NCI-H345 treated with DMSO at 0.1 percent for 48 hours (cell line): Measurements from ENCODE around the gene CLEC5A.
"Not testable (repeated sequence)": the region's sequence is repeated elsewhere in the genome, so short reads cannot be mapped to it uniquely, and the experiment has no call there.

Experiments used
- DNase-seq: peaks from one replicate; lab custom pipeline; 2025; ENCODE audit not compliant: unreplicated experiment; lab: John Stamatoyannopoulos, UW

The CLEC5A gene

DNA sequence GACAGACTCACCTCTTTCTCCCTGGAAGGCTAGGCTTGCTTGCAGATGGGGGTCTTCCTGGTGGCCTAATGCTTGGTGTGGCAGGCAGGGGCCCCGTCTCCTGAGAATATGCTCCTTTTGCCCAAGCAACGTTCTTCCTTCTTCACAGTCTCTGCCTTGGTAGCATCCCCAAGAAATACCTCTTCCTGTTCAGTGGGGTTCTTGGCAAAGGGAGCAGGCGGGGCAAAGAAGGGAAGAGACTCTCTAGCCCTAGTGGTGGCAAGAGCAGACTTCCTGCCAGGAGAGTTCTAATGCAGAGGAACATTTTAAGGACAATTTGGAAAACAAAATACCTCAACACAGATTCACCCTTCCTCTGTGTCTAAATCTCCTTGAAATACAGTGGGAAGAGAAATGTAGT lies at the start of gene CLEC5A:
TSS of gene CLEC5A (minus strand) at position 179 of the 400 bp plus-strand sequence. CDS start 682 bp downstream, outside the sequence.
- no peak for DNase-seq

DNA sequence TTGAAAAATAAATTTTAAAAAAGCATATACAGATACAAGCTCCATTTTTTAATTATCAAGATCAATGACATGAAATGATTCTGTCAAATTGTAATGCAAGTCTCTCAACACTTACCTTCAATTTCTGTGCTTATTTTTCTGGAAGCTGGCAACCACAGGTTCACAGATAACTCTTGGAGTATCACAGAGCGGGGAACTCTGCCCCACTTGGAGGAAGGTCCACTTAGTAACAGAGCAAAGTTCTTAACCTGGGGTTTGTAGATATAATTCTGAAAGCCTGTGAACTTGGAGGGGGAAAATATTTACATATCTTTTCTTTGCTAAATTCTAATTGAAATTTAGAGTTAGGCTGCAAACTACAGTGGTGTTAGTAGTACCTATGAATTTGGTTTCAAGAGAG lies 46.6 kb upstream of the CLEC5A start:
- no peak for DNase-seq

DNA sequence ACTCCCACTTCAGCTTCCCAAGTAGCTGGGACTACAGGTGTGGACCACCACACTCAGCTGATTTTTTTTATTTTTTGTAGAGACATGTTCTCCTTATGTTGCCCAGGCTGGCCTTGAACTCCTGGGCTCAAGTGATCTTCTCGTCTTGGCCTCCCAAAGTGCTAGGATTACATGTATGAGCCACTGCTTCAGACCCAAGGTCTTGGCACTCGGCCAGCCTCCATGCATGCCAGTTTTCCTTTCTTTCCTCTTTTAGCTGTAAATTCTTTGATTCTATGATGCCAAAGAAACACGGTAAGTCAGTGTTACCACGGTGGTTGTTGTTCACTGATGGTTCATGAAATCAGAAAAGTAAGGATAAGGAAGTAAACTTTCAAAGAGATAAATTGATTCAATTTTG lies 45.9 kb upstream of the CLEC5A start:
- no peak for DNase-seq

DNA sequence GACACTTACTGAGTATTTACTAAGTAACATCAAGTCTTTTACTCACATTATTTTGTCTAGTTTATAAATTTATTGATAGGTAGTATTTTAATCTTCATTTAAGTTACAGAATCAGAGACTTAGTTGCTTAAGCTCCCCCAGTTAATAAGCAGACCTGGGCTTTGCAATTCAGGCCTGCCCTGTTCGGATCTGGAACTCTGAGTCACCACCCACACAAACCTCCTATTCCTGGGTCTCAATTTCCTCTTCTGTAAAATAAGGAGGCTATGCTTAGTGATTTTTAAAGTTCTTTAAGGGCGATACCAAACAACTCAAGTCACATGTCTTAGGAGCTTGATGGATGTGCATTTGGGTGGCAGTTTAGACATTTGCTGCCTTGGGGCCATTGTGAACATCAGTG lies 45.4 kb upstream of the CLEC5A start:
- DNase-seq = no peak

DNA sequence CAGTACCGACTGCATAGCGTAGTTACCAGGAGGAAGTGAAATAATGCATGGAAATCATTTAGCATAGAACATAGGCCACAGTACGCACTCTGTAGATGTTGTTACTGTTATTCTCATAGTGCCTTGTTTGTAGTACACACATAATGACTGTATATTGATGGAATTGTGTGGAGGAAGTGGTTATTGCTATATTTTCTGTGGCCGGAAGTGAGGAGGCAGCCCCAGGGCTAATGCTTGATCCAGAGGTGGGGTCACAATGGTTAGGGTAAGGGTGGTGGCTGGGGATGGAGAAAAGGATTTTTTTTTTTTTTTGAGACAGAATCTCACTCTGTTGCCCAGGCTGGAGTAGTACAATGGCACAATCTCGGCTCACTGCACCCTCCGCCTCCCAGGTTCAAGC lies 44.4 kb upstream of the CLEC5A start:
- DNase-seq = no peak

DNA sequence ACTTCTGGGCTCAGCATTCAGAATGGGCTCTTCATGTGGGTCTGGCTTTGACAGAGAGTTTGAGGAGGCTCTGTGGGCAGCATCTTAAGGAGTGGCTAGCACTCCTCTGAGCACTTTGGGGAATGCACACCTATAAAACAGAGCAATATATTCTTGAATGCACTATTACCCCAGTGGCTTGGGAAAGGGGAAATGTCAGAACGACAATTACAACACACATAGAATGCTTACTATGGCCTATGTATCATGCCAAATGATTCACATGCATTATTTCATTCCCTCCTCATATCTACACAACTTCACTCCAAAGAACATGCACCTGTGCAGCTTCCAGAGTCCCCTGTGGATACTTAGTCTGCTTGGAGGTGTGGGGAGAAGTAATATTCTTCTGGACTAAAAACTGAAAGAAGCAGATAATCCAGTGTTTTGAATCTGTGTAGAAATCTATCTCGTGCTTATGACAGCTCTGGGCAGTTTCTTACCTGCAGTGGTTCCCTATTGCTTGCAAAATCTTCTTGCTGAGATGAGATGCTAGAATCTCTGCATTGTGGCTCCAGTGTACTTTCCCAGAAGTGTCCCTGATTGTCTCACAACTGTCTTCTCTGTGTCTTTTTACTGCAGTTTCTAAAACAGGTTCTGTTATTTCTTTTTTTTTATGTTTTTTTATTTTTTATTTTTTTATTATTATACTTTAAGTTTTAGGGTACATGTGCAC lies 43.4 kb upstream of the CLEC5A start:
- DNase-seq = no peak

DNA sequence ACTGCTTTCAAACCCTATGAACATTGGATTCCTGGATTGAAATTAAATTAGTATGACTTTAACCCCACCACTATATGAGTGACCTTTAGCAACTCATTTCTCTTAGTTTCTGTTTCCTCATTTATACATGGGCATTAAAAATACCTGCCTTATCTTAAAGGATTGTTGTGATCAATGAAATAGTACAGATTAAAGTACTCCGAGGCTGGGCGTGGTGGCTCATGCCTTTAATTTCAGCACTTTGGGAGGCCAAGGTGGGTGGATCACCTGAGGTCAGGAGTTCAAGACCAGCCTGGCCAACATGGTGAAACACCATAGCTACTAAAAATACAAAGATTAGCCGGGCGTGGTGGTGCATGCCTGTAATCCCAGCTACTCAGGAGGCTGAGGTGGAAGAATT lies 41.0 kb upstream of the CLEC5A start:
- not testable (repeated sequence) for DNase-seq

DNA sequence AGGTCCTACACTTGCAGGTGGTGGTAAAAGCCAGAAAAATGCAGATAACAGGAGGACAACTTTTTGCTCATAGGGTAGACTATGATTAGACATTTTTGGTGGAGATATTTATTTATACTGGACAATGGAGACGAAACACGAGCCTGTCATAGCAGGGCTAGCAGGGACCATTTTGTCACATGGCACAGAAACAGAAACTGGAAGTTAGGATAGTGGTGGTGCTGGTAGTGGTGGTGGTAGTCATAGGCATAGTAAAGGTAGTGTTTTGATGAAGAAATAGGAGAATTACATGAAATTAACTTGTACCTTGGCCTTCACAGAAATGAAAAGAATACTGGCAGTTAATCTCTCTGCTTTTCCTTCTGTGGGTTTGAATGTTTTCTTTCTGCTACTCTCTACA lies 40.1 kb upstream of the CLEC5A start:
- DNase-seq = no peak

DNA sequence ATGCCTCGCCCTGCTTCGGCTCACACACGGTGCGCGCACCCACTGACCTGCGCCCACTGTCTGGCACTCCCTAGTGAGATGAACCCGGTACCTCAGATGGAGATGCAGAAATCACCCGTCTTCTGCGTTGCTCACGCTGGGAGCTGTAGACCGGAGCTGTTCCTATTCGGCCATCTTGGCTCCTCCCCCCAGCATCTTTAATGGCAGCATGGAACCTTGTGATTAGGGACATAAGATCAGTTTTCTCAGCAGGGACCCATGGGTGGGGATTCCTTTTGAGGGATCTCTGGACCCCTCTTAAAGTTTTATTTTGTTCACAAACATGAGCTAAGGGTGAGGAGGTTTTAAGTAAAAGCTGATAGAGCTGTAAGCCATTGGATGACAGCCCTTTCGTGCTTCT lies 39.2 kb upstream of the CLEC5A start:
- DNase-seq = not testable (repeated sequence)

DNA sequence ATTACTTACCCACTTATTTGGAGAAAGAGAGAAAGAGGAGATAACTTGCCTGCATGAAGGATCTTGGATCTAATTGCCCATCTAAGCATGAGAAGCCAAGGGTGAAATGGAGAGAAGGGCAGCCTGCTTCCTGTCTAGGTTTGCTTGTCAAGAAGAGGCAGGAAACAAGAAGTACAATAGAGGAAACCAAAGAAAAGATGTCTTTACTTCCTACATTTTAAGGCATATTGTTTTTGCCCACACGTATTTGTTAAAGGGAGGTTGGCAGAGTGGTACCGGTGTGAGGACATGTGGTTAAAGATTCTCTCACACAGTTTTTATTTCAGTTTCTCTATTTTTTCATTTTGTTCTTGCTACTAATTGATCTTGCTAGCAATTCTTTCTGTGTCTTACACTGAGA lies 32.8 kb upstream of the CLEC5A start:
- DNase-seq = no peak

DNA sequence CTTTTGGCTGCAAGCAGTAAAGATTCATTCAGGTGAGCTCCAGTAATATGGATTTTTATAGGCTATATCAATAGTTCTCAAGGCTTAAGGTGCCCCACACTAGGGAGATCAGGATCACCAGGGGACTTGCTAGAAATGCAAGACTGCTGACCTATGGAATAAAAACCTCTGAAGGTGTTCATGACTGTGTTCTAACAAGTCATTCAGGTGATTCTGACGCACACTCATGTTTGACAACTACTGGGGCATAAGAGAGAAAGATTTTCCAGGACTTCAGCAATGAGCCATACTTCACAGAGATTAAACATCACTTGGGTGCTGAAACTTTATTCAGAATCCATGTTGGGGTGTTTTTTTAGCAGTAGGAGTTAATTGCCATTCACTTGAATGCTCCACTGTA lies 31.6 kb upstream of the CLEC5A start:
- DNase-seq = no peak

DNA sequence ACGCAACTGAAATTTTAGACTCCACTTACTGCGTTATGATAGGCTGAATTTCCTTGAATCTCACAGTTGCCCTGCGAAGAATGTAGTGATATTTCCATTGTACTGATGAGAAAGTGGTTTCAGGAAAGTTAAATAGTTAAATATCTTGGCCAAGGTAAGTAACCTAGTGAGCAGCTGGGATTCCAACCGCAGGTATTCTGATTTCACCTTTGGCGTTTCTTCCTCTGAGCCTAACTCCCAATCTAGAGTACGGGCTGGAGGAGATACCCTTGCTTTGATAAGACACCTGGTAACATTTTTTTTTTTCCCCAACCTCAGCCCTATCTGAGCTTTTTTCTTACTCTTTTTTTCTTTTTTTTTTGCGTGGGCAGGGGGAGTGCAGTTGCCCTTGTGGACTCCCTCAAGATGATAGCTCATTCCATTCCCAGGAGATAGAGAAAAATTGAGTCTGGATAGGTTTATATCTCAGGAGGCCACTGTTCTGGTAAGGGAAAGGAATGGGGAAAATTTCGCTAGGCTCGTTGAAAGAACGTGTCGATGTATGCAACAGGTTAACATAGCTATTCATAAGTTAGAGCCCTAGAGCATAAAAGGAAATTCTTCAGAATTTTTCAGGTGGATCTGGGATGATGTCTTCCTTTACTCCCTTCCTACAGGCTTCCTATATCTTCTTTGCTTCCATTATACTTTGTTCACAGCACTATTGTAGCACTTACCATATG lies 29.9 kb upstream of the CLEC5A start:
- no peak for DNase-seq

DNA sequence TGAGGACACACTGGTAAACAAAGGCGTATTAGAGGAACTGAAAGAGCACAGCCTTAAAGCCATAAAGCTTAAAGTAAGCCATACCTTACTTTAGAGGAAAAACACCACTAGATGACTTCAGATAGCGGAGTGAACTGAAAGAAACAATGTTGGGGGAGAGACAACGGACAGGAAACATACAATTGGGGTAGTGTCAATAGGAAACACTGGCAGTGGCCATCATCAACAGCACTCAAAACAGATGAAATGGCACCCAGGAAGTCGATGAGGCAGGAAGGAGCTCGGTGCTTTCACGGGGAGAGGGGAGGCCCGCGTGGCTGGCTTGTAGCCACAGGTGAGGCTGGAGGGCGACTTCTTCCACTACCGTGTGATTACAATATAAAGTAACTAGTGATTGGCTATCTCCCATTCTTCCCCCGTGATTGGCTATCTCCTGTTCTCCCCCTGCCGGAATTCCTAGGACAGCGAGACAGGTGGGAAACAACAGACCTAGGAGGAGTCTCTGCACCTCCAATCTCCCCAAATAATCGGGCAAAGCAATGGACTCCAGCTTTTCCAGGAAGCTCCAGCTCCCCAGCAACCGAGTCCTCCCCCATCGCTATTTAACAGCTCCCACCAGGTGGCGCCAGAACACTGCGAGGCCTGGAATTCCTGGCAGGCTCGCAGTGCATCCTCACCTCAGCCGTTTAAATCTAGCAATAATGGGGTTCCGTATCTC lies 29.2 kb upstream of the CLEC5A start:
- DNase-seq = peak; percentile 36

DNA sequence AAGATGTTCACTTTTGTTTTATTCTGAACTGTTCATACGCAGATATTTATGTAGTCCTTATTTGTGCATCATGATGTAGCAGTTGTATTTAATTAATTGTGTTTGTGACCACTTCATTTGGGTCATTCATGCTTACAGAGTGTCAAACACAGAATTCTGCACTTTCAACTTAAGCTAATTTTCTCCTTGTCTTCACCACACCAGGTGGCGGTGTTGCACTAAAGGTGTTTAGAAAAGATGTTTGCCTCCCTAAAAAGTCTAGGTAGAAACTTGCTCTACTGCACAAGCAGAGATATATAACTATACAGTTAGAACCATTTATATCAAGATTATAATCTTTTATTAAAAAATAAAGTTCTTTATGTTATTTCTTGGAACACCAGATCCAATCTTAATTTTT lies 28.1 kb upstream of the CLEC5A start:
- DNase-seq = peak; percentile 19

DNA sequence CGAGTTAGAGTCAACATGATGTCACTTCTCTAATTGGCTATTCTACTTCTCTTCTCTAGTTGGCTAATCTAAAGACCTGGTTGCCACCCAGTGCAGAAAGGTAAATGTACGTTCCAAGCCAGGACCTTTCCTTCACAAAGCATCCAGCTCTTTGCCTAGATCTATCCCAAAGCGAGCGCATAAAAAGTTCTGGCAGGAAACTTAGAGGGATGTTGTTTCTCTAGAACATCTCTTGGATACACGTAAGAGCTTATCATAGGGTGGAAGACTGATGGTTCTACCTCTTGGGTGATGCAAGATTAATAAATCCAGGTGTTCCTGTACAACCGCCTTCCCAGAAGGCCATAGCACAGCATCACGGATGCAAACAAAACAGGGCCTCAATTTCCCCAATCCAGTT lies 26.9 kb upstream of the CLEC5A start, which contains the start of gene TAS2R38:
TSS of gene TAS2R38 (minus strand) at position 101 of the 400 bp plus-strand sequence. CDS start at position 17, 84 bp downstream.
- DNase-seq = no peak

DNA sequence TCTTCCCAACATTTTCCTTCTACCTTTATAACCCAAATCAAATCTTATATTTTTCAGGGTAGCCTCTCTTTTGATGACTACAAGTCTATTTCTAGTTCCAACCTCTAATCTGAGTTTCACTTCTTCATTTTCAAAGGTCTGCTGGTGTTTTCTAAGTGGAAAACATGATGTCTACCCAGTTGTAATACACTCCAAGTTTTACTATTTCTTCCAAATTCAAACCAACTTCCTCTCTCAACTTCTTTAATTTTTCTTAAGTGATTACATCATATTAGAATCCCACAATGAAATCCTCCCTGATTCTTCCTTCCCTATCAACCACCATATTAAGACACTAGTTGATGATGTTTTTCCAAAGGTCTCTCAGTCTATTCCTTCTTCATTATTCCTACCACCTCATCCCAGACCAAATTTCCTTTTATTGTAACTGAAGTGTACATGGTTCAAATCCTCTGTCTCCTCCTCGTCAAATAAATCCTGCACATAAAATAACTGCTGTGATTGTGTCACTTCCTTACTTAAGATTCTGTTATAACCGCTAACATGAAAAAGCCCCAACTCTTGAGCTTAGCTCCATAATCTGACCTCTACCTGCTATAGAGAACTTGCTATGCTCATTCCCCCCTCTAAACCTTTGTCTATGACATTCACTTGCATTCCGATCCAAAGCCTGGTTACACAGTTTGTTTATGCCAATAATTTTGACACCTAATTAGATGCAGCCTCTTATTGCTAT lies 14.1 kb upstream of the CLEC5A start:
- no peak for DNase-seq

DNA sequence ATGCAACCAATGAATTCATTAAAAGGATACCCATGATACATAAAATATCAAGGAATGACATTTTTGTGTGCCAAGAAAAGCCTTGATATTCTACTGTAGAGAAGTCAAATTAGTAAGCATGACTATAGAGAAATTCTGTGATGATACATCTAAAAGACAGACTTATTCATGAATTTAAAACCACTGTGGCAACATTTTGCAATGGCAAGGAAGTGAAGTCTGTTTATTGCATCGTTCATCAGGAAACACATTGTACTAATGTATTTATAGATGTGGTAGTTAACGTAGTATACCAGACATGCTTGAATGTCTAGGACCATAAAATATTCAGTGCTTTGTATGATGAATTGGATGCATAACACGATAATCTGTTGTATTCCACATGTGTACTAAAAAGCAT lies 9.3 kb upstream of the CLEC5A start:
- DNase-seq = no peak

DNA sequence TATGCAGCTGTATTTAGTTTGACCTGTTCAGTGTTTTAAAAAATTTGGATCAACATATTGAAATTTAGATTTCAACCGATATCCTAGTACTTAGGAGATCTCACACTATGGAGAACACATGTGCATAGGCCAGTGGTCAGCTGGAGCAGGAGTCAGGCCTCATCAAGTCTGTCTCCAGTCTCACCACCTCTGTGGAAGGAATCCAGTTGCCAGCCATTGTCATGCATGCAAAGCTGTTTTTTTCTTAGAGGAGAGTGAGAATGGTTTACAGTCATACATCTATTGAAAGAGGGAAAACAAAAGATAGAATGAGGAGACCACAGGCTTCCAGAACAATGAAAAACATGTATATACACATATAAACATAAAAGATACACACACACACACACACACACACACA lies 7.6 kb upstream of the CLEC5A start:
- no peak for DNase-seq

DNA sequence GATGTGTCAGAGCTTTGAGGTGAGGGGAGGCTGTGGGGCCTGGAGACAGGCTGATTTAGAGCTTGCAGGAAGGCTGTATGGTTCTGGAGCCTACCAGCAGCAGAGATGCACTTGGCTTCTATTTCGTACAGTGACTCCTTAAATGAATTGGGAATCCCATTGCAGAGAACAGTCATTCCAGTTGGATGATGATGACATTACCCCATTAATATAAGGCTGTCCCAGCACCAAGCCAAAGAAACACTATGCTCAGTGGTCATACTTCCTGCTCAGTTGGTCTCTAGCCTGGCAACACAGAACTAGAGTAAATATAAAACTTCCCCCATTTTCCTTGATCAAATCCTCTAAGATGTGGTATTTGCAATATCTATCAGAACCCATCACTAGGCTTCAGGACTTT lies 5.7 kb upstream of the CLEC5A start:
- DNase-seq = no peak

DNA sequence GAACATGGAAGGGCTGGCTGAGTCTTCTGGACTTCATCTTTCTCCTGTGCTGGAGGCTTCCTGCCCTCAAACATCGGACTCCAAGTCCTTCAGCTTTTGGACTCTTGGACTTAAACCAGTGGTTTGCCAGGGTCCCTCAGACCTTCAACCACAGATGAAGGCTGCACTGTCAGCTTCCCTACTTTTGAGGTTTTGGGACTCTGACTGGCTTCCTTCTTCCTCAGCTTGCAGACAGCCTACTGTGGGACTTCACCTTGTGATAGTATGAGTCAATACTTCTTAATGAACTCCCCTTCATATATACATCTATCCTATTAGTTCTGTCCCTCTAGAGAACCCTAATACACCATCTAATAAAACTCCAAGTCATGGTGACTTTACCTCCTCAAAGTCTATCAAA lies 4.0 kb upstream of the CLEC5A start:
- no peak for DNase-seq

DNA sequence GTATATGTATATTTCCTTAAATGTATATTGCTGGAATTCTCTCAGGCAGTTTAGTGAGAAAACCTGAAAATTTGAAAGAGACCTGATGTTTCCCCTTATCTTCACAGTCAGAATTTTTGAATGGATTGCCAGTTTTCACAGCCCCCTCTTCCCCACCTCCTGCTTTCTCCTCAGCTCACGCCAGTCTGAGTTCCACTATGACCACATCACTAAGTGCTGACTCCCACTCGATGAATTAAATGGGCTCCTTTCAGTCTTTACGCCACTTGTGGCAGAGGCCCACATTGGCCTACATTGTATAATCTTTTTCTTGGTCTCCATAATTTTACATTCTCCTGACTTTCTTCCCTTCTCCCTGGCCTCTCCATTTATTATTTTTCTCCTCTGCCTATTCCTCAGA lies 3.1 kb upstream of the CLEC5A start:
- no peak for DNase-seq
